NCI-H446 treated with DMSO at 0.1 percent for 48 hours (cell line): ENCODE measurements around the gene NELFB.

Experiments used
- DNase-seq: peaks from one replicate; lab custom pipeline; 2025; lab: John Stamatoyannopoulos, UW

NELFB gene

GRCh38 chr9:137314561-137315560 is 59.7 kb downstream of the NELFB start:
- no peak for DNase-seq

GRCh38 chr9:137315581-137316011 is 60.5 kb downstream of the NELFB start:
- no peak for DNase-seq

GRCh38 chr9:137316012-137316981 is 61.2 kb downstream of the NELFB start:
- no peak for DNase-seq

GRCh38 chr9:137317021-137317717 is 62.0 kb downstream of the NELFB start:
- no peak for DNase-seq

- DNase-seq: no peak
These were observed 62.8 kb downstream of the NELFB start for GRCh38 chr9:137317718-137318511.

- no peak for DNase-seq
These were observed 63.5 kb downstream of the NELFB start for GRCh38 chr9:137318602-137319001.

- DNase-seq: no peak
These were observed 64.0 kb downstream of the NELFB start for GRCh38 chr9:137319011-137319738.

- DNase-seq: no peak
These were observed 64.8 kb downstream of the NELFB start for GRCh38 chr9:137319739-137320551.

GRCh38 chr9:137320555-137321384 is 65.6 kb downstream of the NELFB start:
- DNase-seq: no peak

- DNase-seq: no peak
These were observed 66.7 kb downstream of the NELFB start for GRCh38 chr9:137321726-137322361.
